IPS DF 6.9 (cell line): ENCODE measurements around the gene IPO4.
A peak's percentile ranks its signal among the peaks of the same experiment; 100 is the strongest.

Experiments
- DNase-seq: peaks from one replicate; pipeline ENCODE4 v3.0.0-alpha.2; 2013; ENCODE audit warnings: low read depth, low spot score
- H3K27ac ChIP-seq: one replicate; pipeline ENCODE4 v1.5.1; 2013; ENCODE audit warnings: low read length, control low read depth
- H3K27me3 ChIP-seq: 2 replicates; pipeline ENCODE4 v1.6.1; 2013; ENCODE audit warnings: mild to moderate bottlenecking, low read length; ENCODE audit not compliant: control insufficient read depth, insufficient read depth
- H3K36me3 ChIP-seq: 2 replicates; pipeline ENCODE4 v1.6.1; 2013; ENCODE audit warnings: low read length; ENCODE audit not compliant: control insufficient read depth, insufficient read depth
- H3K4me1 ChIP-seq: 2 replicates; pipeline ENCODE4 v1.6.1; 2013; ENCODE audit warnings: low read length; ENCODE audit not compliant: control insufficient read depth, insufficient read depth
- H3K4me3 ChIP-seq: 2 replicates; pipeline ENCODE4 v1.5.1; 2013; ENCODE audit warnings: mild to moderate bottlenecking, low read length
- H3K9me3 ChIP-seq: 2 replicates; pipeline ENCODE4 v1.6.1; 2013; ENCODE audit warnings: low read length, inconsistent platforms; ENCODE audit not compliant: control insufficient read depth, insufficient read depth
- WGBS: extraction: QIAGEN DNeasy Blood & Tissue Kit; methylation state at CpG from one replicate; pipeline ENCODE4 v1.1.7; 2013; ENCODE audit warnings: mixed read lengths, missing lambda C conversion rate; ENCODE audit not compliant: insufficient read length, insufficient coverage; 5-methylcytosine and 5-hydroxymethylcytosine counted together

IPO4 gene, protein sequence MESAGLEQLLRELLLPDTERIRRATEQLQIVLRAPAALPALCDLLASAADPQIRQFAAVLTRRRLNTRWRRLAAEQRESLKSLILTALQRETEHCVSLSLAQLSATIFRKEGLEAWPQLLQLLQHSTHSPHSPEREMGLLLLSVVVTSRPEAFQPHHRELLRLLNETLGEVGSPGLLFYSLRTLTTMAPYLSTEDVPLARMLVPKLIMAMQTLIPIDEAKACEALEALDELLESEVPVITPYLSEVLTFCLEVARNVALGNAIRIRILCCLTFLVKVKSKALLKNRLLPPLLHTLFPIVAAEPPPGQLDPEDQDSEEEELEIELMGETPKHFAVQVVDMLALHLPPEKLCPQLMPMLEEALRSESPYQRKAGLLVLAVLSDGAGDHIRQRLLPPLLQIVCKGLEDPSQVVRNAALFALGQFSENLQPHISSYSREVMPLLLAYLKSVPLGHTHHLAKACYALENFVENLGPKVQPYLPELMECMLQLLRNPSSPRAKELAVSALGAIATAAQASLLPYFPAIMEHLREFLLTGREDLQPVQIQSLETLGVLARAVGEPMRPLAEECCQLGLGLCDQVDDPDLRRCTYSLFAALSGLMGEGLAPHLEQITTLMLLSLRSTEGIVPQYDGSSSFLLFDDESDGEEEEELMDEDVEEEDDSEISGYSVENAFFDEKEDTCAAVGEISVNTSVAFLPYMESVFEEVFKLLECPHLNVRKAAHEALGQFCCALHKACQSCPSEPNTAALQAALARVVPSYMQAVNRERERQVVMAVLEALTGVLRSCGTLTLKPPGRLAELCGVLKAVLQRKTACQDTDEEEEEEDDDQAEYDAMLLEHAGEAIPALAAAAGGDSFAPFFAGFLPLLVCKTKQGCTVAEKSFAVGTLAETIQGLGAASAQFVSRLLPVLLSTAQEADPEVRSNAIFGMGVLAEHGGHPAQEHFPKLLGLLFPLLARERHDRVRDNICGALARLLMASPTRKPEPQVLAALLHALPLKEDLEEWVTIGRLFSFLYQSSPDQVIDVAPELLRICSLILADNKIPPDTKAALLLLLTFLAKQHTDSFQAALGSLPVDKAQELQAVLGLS

DNA sequence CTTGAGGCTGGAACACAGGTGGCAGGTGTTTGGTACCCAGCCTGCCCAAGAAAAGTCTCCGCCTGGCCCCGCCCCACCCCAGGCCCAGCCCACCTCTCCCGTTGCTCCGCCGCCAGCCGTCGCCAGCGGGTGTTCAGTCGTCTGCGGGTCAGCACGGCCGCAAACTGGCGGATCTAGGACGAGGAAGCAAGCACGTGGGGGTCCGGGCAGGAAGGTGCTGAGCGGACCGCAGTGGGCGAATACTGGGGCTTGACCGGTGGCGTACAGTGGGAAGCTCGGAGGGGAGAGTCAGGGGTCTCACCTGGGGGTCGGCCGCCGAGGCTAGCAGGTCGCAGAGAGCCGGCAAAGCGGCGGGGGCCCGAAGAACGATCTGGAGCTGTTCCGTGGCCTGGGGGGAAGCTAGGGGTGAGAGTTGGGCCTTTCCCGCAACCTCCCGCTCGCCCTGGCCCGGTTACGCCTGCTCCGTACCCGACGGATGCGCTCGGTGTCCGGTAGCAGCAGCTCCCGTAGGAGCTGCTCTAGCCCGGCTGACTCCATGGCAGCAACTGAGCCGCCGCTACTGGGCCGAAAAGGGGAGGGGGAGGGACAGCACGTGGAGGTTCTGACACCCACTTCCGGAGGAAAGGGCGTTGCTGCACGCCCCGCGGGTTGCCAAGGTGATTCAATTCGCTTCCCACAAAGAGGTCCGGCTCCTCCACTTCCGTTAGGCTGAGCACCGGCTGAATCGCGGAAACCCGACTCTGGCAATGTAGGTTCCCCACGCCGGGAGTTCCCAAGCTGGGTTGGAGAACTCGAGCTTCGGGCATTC lies at the start of gene IPO4:
TSS of gene IPO4 (minus strand) at position 566 of the 808 bp plus-strand sequence. CDS start at position 537, 29 bp downstream.
- peak; percentile 95 for DNase-seq
- no peak within 1 kb of the TSS for H3K27ac ChIP-seq
- peak within 1 kb of the TSS; percentile 87 for H3K4me3 ChIP-seq
- H3K4me1 ChIP-seq, result no peaks in the 10 kb centered on the region
- H3K27me3 ChIP-seq, result no peaks in the 10 kb centered on the region
- no peaks in the 10 kb centered on the region for H3K9me3 ChIP-seq
- peaks cover 25% of the 10 kb centered on the region for H3K36me3 ChIP-seq
- no CpG with 5 or more reads among the region's 65 CpGs for WGBS

DNA sequence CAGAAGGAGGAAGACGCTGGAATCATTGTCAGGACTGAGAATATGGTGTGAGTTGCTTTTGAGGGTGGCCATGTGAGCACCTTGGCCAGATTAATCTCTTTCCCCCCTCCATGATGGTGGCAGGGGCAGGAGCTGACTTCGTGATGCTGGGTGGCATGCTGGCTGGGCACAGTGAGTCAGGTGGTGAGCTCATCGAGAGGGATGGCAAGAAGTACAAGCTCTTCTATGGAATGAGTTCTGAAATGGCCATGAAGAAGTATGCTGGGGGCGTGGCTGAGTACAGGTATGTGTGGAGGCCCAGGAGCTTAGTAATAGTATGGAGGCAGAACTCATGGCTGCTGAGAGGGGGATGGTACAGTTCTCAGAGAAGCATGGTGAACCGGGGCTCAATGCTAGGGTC lies 49.5 kb upstream of the IPO4 start:
- DNase-seq, result no peak
- Histone ChIP-seq H3K36me3 (peaks cover 27% of the 10 kb centered on the region), H3K27ac (no peak overlapping the region), H3K27me3 (no peaks in the 10 kb centered on the region), H3K4me3 (no peak overlapping the region), H3K9me3 (no peaks in the 10 kb centered on the region), H3K4me1 (0 out of 2 replicates have a peak, but pooled peaks cover 2% of the 10 kb centered on the region)
- WGBS, result no CpG with 5 or more reads among the region's 5 CpGs

DNA sequence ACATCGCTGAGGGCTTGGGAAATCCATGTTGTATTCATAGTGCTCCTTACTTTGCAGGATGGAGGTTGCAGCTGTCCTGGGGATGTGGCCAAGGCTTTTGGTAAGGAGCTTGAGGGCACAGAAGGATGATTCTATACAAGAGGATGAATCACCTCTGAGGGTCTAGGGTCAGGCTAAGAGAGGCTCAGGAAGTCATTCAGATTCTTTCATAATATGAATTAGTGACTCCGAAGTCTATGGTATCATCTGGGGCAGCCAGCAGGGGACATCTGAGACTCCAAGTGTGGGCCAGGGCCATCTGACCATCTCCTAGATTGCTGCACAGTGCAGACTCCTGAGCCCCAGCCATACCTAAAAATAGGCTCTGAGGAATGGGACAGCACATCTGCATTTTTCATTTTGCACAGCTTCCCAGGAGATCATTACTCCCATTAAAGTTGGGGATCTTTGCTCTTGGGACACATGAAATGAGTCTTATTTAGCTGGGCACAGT lies 48.9 kb upstream of the IPO4 start:
- Histone ChIP-seq H3K27me3 (no peaks in the 10 kb centered on the region), H3K4me3 (no peak overlapping the region), H3K9me3 (no peaks in the 10 kb centered on the region), H3K4me1 (0 out of 2 replicates have a peak, but pooled peaks cover 2% of the 10 kb centered on the region), H3K27ac (no peak overlapping the region), H3K36me3 (peaks cover 27% of the 10 kb centered on the region)
- WGBS, result no CpG with 5 or more reads among the region's 2 CpGs
- no peak for DNase-seq

DNA sequence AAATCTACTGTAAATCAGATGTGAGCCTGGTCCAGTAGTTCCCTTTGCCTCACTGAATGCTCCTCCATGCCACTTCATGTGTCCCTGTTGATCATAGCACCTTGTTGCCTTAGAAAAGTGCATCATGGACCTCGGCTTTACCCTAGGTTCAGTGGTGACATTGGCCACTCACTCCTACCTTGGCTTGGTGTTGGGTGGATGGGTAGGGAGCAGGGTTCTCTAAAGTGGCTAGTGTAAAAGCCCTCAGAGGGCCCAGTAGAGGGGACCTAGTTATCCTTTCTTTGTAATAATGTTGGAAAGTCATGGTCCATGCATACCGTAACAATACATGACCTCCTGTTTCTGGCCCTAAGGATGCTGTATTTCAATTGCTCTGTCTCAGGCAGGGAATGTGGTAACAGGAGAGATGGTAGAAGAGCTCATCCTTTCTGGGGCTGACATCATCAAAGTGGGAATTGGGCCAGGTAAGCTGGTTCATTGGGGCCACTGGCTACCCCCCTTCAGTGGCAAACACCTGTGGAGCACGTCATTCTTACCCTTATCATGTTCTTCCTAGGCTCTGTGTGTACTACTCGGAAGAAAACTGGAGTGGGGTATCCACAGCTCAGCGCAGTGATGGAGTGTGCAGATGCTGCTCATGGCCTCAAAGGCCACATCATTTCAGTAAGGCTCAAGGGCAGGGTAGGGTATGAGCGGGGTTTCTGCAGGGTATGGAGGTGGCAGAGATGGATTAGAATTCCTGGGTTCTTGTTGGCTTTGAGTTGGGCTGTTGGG lies 48.3 kb upstream of the IPO4 start:
- H3K4me1 ChIP-seq, result 0 out of 2 replicates have a peak, but pooled peaks cover 2% of the 10 kb centered on the region
- WGBS, result no CpG with 5 or more reads among the region's 6 CpGs
- no peak for DNase-seq
- H3K9me3 ChIP-seq, result no peaks in the 10 kb centered on the region
- no peaks in the 10 kb centered on the region for H3K27me3 ChIP-seq
- peaks cover 27% of the 10 kb centered on the region for H3K36me3 ChIP-seq
- no peak overlapping the region for H3K4me3 ChIP-seq
- H3K27ac ChIP-seq, result no peak overlapping the region

DNA sequence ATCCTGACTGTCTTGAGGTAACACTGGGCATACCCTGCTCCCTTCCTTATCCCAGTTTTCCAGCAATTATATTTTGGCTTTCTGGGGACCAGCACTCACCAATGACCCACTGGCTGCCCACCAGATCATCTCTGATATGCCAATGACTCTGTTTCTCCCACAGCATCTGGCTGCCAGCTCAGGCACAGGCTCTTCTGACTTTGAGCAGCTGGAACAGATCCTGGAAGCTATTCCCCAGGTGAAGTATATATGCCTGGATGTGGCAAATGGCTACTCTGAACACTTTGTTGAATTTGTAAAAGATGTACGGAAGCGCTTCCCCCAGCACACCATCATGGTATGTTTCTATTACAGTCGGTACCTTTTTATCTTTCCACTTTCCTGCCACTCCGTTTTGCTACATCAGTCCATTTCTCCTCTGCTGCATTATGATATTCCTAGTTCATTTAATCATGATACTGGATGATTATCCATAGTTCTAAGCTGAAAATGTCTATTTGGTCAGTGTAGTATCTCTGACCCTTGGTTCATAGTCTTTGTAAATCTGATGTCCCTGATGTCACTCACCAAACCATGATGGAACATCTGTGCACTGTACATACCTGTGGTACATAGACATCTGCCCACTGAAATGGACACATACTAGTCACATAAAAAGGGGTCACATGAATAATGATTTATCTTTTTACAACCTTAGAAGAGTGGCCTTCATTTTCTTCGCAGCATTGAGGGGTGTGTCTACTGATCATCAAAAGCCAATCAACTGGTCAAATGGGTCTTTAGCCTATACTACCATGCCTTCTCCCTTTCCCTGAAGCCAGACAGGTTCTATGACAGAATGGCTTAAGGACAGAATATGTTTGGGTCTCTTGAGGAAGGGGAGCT lies 47.4 kb upstream of the IPO4 start:
- no peaks in the 10 kb centered on the region for H3K27me3 ChIP-seq
- no peak overlapping the region for H3K27ac ChIP-seq
- WGBS, result no CpG with 5 or more reads among the region's 5 CpGs
- no peak overlapping the region for H3K4me3 ChIP-seq
- no peaks in the 10 kb centered on the region for H3K9me3 ChIP-seq
- peaks cover 27% of the 10 kb centered on the region for H3K36me3 ChIP-seq
- H3K4me1 ChIP-seq, result 0 out of 2 replicates have a peak, but pooled peaks cover under 1% of the 10 kb centered on the region
- no peak for DNase-seq

DNA sequence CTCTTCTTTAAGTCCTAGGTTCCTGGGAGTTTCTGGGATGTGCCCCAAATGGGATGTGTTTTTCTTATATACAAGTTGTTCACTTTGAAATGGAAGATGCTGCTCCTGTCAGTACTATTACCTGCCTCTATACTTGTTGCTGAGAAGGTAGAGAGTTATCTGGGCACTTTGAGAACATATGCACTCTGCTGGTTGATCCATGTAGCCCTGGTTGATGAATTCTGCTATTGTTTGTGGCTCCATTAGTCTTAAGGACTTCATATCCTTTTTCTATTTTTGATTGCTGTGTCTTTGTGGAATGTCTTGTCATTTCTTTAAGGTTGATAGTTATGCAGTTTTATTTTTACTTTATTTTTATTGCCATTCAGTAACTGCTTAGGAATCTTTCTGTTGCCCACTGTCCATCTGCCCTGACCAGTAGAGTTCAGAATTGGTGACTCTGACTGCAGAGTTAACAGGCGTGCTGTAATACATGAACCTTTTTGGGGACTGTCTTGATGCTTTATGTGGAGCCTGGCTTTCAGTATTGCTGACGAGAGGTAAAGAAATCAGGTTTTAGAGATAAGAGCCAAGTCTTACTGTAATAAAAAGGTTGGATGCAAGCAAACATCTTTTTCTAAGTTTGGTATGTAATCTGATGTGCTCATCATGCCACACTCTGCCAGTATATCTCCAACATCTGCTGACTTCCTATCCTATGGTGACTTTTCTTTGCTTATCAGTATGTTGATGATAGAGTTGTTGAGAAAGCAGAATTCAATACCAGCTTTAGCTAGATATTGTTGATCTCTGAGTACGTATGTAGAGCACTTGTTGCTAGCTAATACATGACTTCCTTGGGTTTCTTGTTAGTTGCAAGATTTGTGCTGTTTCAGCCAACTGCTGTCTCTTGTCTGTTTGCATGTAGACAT lies 45.7 kb upstream of the IPO4 start:
- Histone ChIP-seq H3K9me3 (no peaks in the 10 kb centered on the region), H3K27ac (no peak overlapping the region), H3K27me3 (no peaks in the 10 kb centered on the region), H3K4me1 (no peaks in the 10 kb centered on the region), H3K4me3 (no peak overlapping the region), H3K36me3 (peaks cover 19% of the 10 kb centered on the region)
- DNase-seq, result no peak
- no CpG with 5 or more reads among the region's 3 CpGs for WGBS

DNA sequence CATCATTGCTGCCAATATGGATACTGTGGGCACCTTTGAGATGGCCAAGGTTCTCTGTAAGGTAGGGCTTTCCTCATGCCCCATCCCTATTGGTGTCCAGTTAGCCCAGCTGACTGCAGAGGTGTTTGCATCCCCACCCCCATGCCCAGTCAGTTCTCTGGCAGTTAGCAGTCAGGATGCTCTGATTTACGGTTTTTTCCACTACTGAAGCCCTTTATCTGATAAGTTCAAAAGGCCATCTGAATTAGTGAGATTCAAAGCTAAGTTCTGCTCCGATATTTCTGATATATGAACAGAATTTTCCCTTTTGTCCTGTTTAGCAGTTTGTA lies 44.9 kb upstream of the IPO4 start:
- no CpG with 5 or more reads among the region's 2 CpGs for WGBS

More for the DNA sequence above, 44.9 kb upstream of the IPO4 start:
- Histone ChIP-seq H3K27ac (no peak overlapping the region), H3K4me1 (no peaks in the 10 kb centered on the region), H3K36me3 (peaks cover 17% of the 10 kb centered on the region), H3K9me3 (no peaks in the 10 kb centered on the region), H3K4me3 (peak overlapping the region; percentile 89; the same call in 1 of the 2 replicates), H3K27me3 (no peaks in the 10 kb centered on the region)
- DNase-seq, result no peak
